Sigmoid colon (tissue), 7 donors: ENCODE measurements around the gene PLD3. TPM values are rescaled to one million over a fixed set of nuclear protein-coding genes. Genes with fewer than 3 reads are reported as not detected.

Source experiments
- DNase-seq: peaks from one replicate; pipeline ENCODE4 v3.0.0-alpha.2; 2019
- H3K27ac ChIP-seq, 4 donors: fragments of 200-600 bp; sonication (generic); one replicate each; pipeline ENCODE4 v1.5.1; 2016 to 2019; ENCODE audit warnings: mild to moderate bottlenecking in 1 of 4
- H3K27me3 ChIP-seq, 3 donors: fragments of 200-600 bp; sonication (generic); one replicate each; pipeline ENCODE4 v1.5.1; 2019; ENCODE audit warnings: mild to moderate bottlenecking in 1 of 3
- H3K36me3 ChIP-seq, 4 donors: fragments of 200-600 bp; sonication (generic); one replicate each; pipeline ENCODE4 v1.5.1; 2016 to 2019
- H3K4me1 ChIP-seq, 4 donors: fragments of 200-600 bp; sonication (generic); one replicate each; pipeline ENCODE4 v1.5.1; 2017 to 2019
- H3K4me3 ChIP-seq, 4 donors: fragments of 200-600 bp; sonication (generic); one replicate each; pipeline ENCODE4 v1.5.1; 2017 to 2019; ENCODE audit warnings: mild to moderate bottlenecking in 2 of 4, moderate library complexity in 1 of 4
- H3K9me3 ChIP-seq, 4 donors: fragments of 200-600 bp in 3 of 4; sonication (generic) in 3 of 4; one replicate each; pipeline versions ENCODE4 v1.5.1 to v1.6.1; 2013 to 2019
- CTCF ChIP-seq, 4 experiments: fragments of 450-650 bp in 3 of 4; fragments of 200-600 bp in 1 of 4; IDR thresholded peaks; one replicate each; pipeline ENCODE4 v1.5.1; 2016 to 2019; ENCODE audit warnings: antibody characterized with exemption in 4 of 4, mild to moderate bottlenecking in 3 of 4, moderate library complexity in 2 of 4
- EP300 ChIP-seq, 4 donors: sonication (generic); formaldehyde crosslinking; IDR thresholded peaks; one replicate each; pipeline ENCODE4 v1.6.1; 2017; ENCODE audit warnings: antibody characterized with exemption in 4 of 4
- POLR2A ChIP-seq, 2 donors: fragments of 450-650 bp; IDR thresholded peaks; one replicate each; pipeline ENCODE4 v1.6.1; 2016; ENCODE audit warnings: antibody characterized with exemption in 2 of 2, mild to moderate bottlenecking in 2 of 2, moderate library complexity in 2 of 2
- POLR2AphosphoS5 ChIP-seq, 4 donors: sonication (generic); formaldehyde crosslinking; IDR thresholded peaks; one replicate each; pipeline ENCODE4 v1.6.1; 2017; ENCODE audit warnings: antibody characterized with exemption in 4 of 4
- WGBS, 2 donors: extraction: QIAGEN DNeasy Blood & Tissue Kit; methylation state at CpG; one replicate each; pipeline ENCODE4 v1.1.7; 2013; 5-methylcytosine and 5-hydroxymethylcytosine counted together
- intact Hi-C: fragments of 100-400 bp; cut with DNase I; formaldehyde crosslinking; loops from one replicate; pipeline ENCODE4 v1.15.1; 2023
- polyA plus RNA-seq, 3 donors: library from polyadenylated mRNA; stranded (reverse); fragments of 200-250 nt; gene quantifications; one replicate each; pipeline ENCODE4 v1.2.3, GENCODE V29; 2013
- total RNA-seq, 4 donors: library from RNA; depleted of rRNA; stranded (reverse); fragments of >200 nt; gene quantifications; one replicate each; pipeline ENCODE4 v1.1.0, GENCODE V29; 2016
- donor health status: healthy with polysubstance abuse.
- donor health status: Bipolar disorder and iron deficiency.
- donor health status: healthy.

The PLD3 gene
- total and polyA plus RNA-seq, 7 donors, result 48.0 to 270 (median 164) TPM

DNA sequence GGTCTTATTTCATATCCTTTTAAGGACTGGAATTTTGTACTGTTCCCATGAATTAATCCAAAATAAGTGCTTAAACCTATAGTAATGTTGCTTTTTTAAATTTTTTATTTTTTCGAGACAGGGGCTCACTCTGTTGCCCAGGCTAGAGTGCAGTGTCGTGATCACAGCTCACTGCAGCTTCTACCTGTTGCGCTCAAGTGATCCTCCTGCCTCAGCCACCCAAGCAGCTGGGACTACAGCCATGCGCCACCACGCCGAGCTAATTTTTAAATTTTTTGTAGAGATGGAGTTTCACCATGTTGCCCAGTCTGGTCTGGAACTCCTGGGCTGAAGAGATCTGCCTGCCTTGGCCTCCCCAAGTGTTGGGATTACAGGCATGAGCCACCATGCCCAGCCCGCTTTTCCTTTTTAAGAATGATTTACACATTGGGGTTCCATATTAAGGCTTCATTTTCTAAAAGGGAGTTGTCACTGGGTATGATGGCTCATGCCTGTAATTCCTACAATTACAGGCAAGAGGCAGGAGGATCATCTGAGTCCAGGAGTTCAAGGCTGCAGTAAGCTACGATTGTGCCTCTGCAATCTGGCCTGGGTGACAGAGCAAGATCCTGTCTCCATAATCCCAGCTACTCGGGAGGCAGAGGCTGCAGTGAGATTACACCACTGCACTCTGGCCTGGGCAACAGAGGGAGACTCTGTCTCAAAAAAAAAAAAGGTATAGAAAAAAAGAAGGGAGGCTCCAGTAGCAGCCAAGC is 35.1 kb upstream of the PLD3 start:
- WGBS, 2 donors, result 93 to 96% methylated on average over 9 of the region's 9 CpGs
- H3K4me3 ChIP-seq, result no peak overlapping the region
- DNase-seq, result no peak
- H3K27ac ChIP-seq, result no peak overlapping the region
- TF ChIP-seq CTCF (IDR thresholded peaks at IDR 0.05) (no peak), POLR2AphosphoS5 (IDR thresholded peaks at IDR 0.05) (no peak), EP300 (IDR thresholded peaks at IDR 0.05) (no peak), POLR2A (IDR thresholded peaks at IDR 0.05) (no peak)
- H3K36me3 ChIP-seq, result peaks cover 0 to 3% (median 0%) of the 10 kb centered on the region in 4 donors
- H3K27me3 ChIP-seq, result no peaks in the 10 kb centered on the region
- no peaks in the 10 kb centered on the region for H3K4me1 ChIP-seq
- intact Hi-C loops, result no loop called here
- H3K9me3 ChIP-seq, result no peaks in the 10 kb centered on the region

- no peaks in the 10 kb centered on the region for H3K27me3 ChIP-seq
- no peak overlapping the region for H3K4me3 ChIP-seq
- H3K9me3 ChIP-seq, result no peaks in the 10 kb centered on the region
- H3K4me1 ChIP-seq, result no peaks in the 10 kb centered on the region
- no peak overlapping the region for H3K27ac ChIP-seq
- DNase-seq, result no peak
- peaks cover 0 to 4% (median 0%) of the 10 kb centered on the region in 4 donors for H3K36me3 ChIP-seq
- TF ChIP-seq CTCF (IDR thresholded peaks at IDR 0.05) (no peak), POLR2A (IDR thresholded peaks at IDR 0.05) (no peak), POLR2AphosphoS5 (IDR thresholded peaks at IDR 0.05) (no peak), EP300 (IDR thresholded peaks at IDR 0.05) (no peak)
- WGBS, 2 donors, result 85 to 90% methylated on average over 2 of the region's 2 CpGs
- intact Hi-C loops, result no loop called here
Measured at GRCh38 chr19:40314656-40315055, 33.8 kb upstream of the PLD3 start.

- DNase-seq, result no peak
- Histone ChIP-seq H3K27ac (no peak overlapping the region), H3K27me3 (no peaks in the 10 kb centered on the region), H3K4me3 (no peak overlapping the region), H3K4me1 (no peaks in the 10 kb centered on the region), H3K36me3 (peaks cover 0 to 12% (median 5%) of the 10 kb centered on the region in 4 donors), H3K9me3 (no peaks in the 10 kb centered on the region)
- TF ChIP-seq POLR2A (IDR thresholded peaks at IDR 0.05) (no peak), EP300 (IDR thresholded peaks at IDR 0.05) (no peak), POLR2AphosphoS5 (IDR thresholded peaks at IDR 0.05) (no peak), CTCF (IDR thresholded peaks at IDR 0.05) (no peak)
- intact Hi-C loops, result no loop called here
- WGBS, 2 donors, result 89 to 92% methylated on average over 5 of the region's 5 CpGs
Measured at GRCh38 chr19:40315812-40316470, 32.6 kb upstream of the PLD3 start.

- Histone ChIP-seq H3K36me3 (peaks cover 12 to 26% (median 16%) of the 10 kb centered on the region in 4 donors), H3K4me3 (no peak overlapping the region), H3K9me3 (no peaks in the 10 kb centered on the region), H3K27me3 (no peaks in the 10 kb centered on the region), H3K27ac (no peak overlapping the region), H3K4me1 (no peaks in the 10 kb centered on the region)
- DNase-seq, result no peak
- TF ChIP-seq POLR2A (IDR thresholded peaks at IDR 0.05) (no peak), EP300 (IDR thresholded peaks at IDR 0.05) (no peak), CTCF (IDR thresholded peaks at IDR 0.05) (no peak), POLR2AphosphoS5 (IDR thresholded peaks at IDR 0.05) (no peak)
- 89% methylated on average over 7 of the region's 7 CpGs for WGBS, 2 donors
- intact Hi-C loops, result no loop called here
Measured at GRCh38 chr19:40317338-40317737, 31.2 kb upstream of the PLD3 start.
